Stomach (tissue), 9 donors: Measurements from ENCODE around the gene CDSN. TPM values are rescaled to one million over a fixed set of nuclear protein-coding genes. Genes with fewer than 3 reads are reported as not detected.

Experiments used
- DNase-seq, 2 donors: peaks; one replicate each; pipeline versions ENCODE4 v3.0.0 to v3.0.0-alpha.2; 2013 to 2019
- H3K27ac ChIP-seq, 5 donors: fragments of 200-600 bp in 4 of 5; sonication (generic) in 4 of 5; one replicate each; pipeline ENCODE4 v1.5.1; 2013 to 2019; ENCODE audit warnings: mild to moderate bottlenecking in 1 of 5, moderate library complexity in 1 of 5
- H3K27me3 ChIP-seq, 3 donors: fragments of 200-600 bp; sonication (generic); one replicate each; pipeline ENCODE4 v1.5.1; 2017 to 2019; ENCODE audit warnings: mixed run types in 1 of 3
- H3K36me3 ChIP-seq, 4 donors: fragments of 200-600 bp; sonication (generic); 1 replicate in 3 of 4; 2 replicates in 1 of 4; pipeline ENCODE4 v1.5.1; 2016 to 2019
- H3K4me1 ChIP-seq, 4 donors: fragments of 200-600 bp; sonication (generic); one replicate each; pipeline ENCODE4 v1.5.1; 2016 to 2019
- H3K4me3 ChIP-seq, 4 donors: fragments of 200-600 bp; sonication (generic) in 3 of 4; one replicate each; pipeline ENCODE4 v1.5.1; 2016 to 2019; ENCODE audit warnings: mild to moderate bottlenecking in 1 of 4
- H3K9me3 ChIP-seq, 4 donors: fragments of 200-600 bp; sonication (generic); one replicate each; pipeline ENCODE4 v1.5.1; 2016 to 2019
- CTCF ChIP-seq, 7 experiments: fragments of 450-650 bp in 4 of 7; fragments of 200-600 bp in 3 of 7; sonication (generic) in 3 of 7; IDR thresholded peaks; one replicate each; pipeline ENCODE4 v1.5.1; 2016 to 2019; ENCODE audit warnings: antibody characterized with exemption in 7 of 7, control low read depth in 2 of 7, mild to moderate bottlenecking in 1 of 7
- EP300 ChIP-seq: sonication (generic); formaldehyde crosslinking; IDR thresholded peaks from one replicate; pipeline ENCODE4 v1.6.1; 2017; ENCODE audit warnings: antibody characterized with exemption
- POLR2A ChIP-seq, 4 donors: fragments of 450-650 bp; IDR thresholded peaks; one replicate each; pipeline ENCODE4 v1.6.1; 2016; ENCODE audit warnings: antibody characterized with exemption in 4 of 4, control low read depth in 2 of 4, mild to moderate bottlenecking in 1 of 4, moderate library complexity in 1 of 4
- POLR2AphosphoS5 ChIP-seq, 3 donors: sonication (generic); formaldehyde crosslinking; IDR thresholded peaks; one replicate each; pipeline ENCODE4 v1.6.1; 2016; ENCODE audit warnings: antibody characterized with exemption in 3 of 3
- WGBS, 5 donors: extraction: QIAGEN DNeasy Blood & Tissue Kit in 3 of 5; methylation state at CpG; one replicate each; pipeline versions ENCODE4 v1.1.5 to v1.1.7; 2013 to 2018; 5-methylcytosine and 5-hydroxymethylcytosine counted together
- intact Hi-C: fragments of 100-400 bp; cut with DNase I; formaldehyde crosslinking; loops from one replicate; pipeline ENCODE4 v1.15.1; 2023; ENCODE audit warnings: low total_unique reads
- polyA plus RNA-seq, 3 donors: library from polyadenylated mRNA; stranded (reverse); fragments of 200-250 nt; gene quantifications; one replicate each; pipeline ENCODE4 v1.2.3, GENCODE V29; 2013
- total RNA-seq, 5 donors: library from RNA; depleted of rRNA; stranded (reverse); fragments of >200 nt; gene quantifications; one replicate each; pipeline versions ENCODE4 v1.1.0 to v1.2.3, GENCODE V29; 2014 to 2016
- donor health status: healthy with polysubstance abuse.
- donor health status: Bipolar disorder and iron deficiency.
- donor health status: healthy.

CDSN gene
- total and polyA plus RNA-seq, 8 donors: 0.05 TPM; not detected in 7

- no peaks in the 10 kb centered on the region for H3K9me3 ChIP-seq
- intact Hi-C loops: no loop called here
- DNase-seq: peak in 1 of 2 donors; percentile 63
- H3K27me3 ChIP-seq: peaks cover 0 to 11% (median 0%) of the 10 kb centered on the region in 3 donors
- TF ChIP-seq CTCF (IDR thresholded peaks at IDR 0.05) (no peak), POLR2AphosphoS5 (IDR thresholded peaks at IDR 0.05) (no peak)
- H3K27ac ChIP-seq: peak overlapping the region; percentile 44 to 84 (median 77)
- H3K4me1 ChIP-seq: peaks cover 17 to 49% (median 26%) of the 10 kb centered on the region in 4 donors
- H3K36me3 ChIP-seq: no peaks in the 10 kb centered on the region
- H3K4me3 ChIP-seq: peak overlapping the region in 3 of 4 donors; percentile 7 to 28 (median 19)
- 36 to 57% (median 45%) methylated on average over 9 of the region's 9 CpGs for WGBS, 5 donors
Measured at GRCh38 chr6:31114970-31115849, 5.0 kb downstream of the CDSN start.

DNA sequence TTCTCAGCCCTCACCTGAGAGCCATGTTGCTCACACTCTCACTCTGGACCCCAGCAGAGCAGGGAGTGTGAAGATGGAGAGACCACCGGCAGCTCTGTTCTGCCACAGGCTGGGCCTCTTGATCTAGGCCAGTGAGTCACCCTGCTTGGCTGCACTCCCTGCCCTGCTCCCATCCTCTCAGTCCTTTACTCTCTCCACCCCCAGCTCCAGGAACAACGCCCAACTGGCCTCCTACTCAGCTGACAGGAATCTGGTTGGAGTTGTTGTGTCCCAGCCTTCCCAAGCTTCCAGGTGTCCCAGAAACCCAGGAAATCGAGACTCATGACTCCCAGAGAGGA, 5.7 kb downstream of the CDSN start, which contains the start of gene PSORS1C1:
Gene PSORS1C1 (plus strand): TSS at position 260 of the 338 bp plus-strand sequence. CDS start 14,833 bp downstream, outside the sequence.
- 2 to 20% (median 16%) methylated on average over 3 of the region's 3 CpGs for WGBS, 5 donors
- peak; percentile 83 to 85 for DNase-seq
- TF ChIP-seq POLR2A (IDR thresholded peaks at IDR 0.05) (no peak), POLR2AphosphoS5 (IDR thresholded peaks at IDR 0.05) (peak in 2 of 3 donors; percentile 53 to 78)
- intact Hi-C loops: no loop called here
- no peaks in the 10 kb centered on the region for H3K9me3 ChIP-seq
- peak within 1 kb of the TSS in 3 of 4 donors; percentile 7 to 28 (median 19) for H3K4me3 ChIP-seq
- H3K27ac ChIP-seq: peak within 1 kb of the TSS; percentile 44 to 84 (median 77)
- H3K27me3 ChIP-seq: peaks cover 0 to 18% (median 0%) of the 10 kb centered on the region in 3 donors
- peaks cover 17 to 49% (median 26%) of the 10 kb centered on the region in 4 donors for H3K4me1 ChIP-seq
- no peaks in the 10 kb centered on the region for H3K36me3 ChIP-seq

GRCh38 chr6:31113861-31114540, 6.2 kb downstream of the CDSN start:
- WGBS, 5 donors: 65 to 88% (median 73%) methylated on average over 6 to 7 of the region's 7 CpGs
- Histone ChIP-seq H3K27me3 (peaks cover 0 to 19% (median 0%) of the 10 kb centered on the region in 3 donors), H3K9me3 (no peaks in the 10 kb centered on the region), H3K27ac (peak overlapping the region in 4 of 5 donors; percentile 72 to 84 (median 80)), H3K36me3 (no peaks in the 10 kb centered on the region), H3K4me3 (no peak overlapping the region), H3K4me1 (peaks cover 17 to 49% (median 26%) of the 10 kb centered on the region in 4 donors)
- intact Hi-C loops: no loop called here
- no peak for DNase-seq
- TF ChIP-seq POLR2AphosphoS5 (IDR thresholded peaks at IDR 0.05) (no peak), EP300 (no peak), POLR2A (IDR thresholded peaks at IDR 0.05) (no peak), CTCF (IDR thresholded peaks at IDR 0.05) (no peak)

DNA sequence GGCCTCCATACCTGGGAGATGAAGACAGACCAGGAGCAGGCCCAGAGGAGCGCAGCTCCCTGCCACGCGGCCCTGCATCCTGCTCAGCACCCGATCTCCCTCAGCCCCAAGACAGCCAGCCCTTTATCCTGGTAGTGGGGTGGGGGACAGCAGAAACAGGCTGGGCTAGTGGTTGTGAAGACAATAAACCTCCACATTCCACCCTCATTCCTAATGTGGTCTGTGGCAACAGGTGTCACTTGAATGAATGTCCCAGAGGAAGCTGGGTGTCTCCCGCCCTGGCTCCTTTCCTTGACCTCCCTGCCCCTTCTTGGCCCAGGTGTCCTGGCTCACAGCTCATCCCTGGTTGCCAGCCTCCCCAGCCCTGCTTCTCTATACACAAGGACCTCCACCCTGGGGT, 7.8 kb downstream of the CDSN start, which contains the start of gene C6orf15:
Gene C6orf15 (minus strand): TSS at position 98 of the 400 bp plus-strand sequence. CDS start 20 bp downstream, at position 78.
- Histone ChIP-seq H3K4me3 (no peak within 1 kb of the TSS), H3K27me3 (peaks cover 0 to 19% (median 0%) of the 10 kb centered on the region in 3 donors), H3K27ac (no peak within 1 kb of the TSS), H3K9me3 (no peaks in the 10 kb centered on the region), H3K4me1 (peaks cover 17 to 40% (median 26%) of the 10 kb centered on the region in 4 donors), H3K36me3 (no peaks in the 10 kb centered on the region)
- intact Hi-C loops: no loop called here
- DNase-seq: no peak
- TF ChIP-seq CTCF (IDR thresholded peaks at IDR 0.05) (no peak), POLR2A (IDR thresholded peaks at IDR 0.05) (no peak), EP300 (no peak), POLR2AphosphoS5 (IDR thresholded peaks at IDR 0.05) (no peak)
- 84 to 100% (median 94%) methylated on average over 5 of the region's 5 CpGs for WGBS, 5 donors
